Ovary (tissue), 3 donors: ENCODE results near the gene SLC43A2.

Experiments
- EP300 ChIP-seq: sonication (generic); formaldehyde crosslinking; IDR thresholded peaks from one replicate; pipeline ENCODE4 v1.6.1; 2017; ENCODE audit warnings: antibody characterized with exemption
- POLR2A ChIP-seq: fragments of 450-650 bp; IDR thresholded peaks from one replicate; pipeline ENCODE4 v1.6.1; 2017; ENCODE audit warnings: antibody characterized with exemption, mild to moderate bottlenecking, moderate library complexity
- TF ChIP-seq, protein P1 (sequence below), 3 donors: fragments of 450-650 bp in 2 of 3; fragments of 200-600 bp in 1 of 3; IDR thresholded peaks; one replicate each; pipeline versions ENCODE4 v1.5.1 to v1.8.0; 2016 to 2022; ENCODE audit warnings: antibody characterized with exemption in 3 of 3, mild to moderate bottlenecking in 1 of 3
- donor health status: DM: no; HTN: no; CAD: no.

DNA sequence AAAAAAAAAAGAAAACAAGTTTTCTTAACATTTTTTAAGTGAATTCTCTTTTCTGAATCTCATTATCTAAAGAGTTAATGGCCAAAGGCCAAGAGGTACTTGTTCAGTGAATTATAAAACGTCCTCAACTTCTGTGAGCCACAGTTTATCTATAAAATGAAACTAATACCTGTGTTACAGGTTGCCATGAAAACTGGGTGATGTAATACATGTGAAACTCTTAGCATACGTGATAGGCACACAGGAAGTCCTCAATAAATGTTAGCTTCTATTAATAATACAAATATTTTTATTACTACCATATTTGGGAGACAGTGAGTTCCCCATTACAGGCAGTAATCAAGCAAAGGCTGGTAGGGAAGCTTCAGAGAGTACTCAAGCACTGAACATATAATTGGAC, 98.8 kb downstream of the SLC43A2 start:
- TF ChIP-seq, protein P1, sequence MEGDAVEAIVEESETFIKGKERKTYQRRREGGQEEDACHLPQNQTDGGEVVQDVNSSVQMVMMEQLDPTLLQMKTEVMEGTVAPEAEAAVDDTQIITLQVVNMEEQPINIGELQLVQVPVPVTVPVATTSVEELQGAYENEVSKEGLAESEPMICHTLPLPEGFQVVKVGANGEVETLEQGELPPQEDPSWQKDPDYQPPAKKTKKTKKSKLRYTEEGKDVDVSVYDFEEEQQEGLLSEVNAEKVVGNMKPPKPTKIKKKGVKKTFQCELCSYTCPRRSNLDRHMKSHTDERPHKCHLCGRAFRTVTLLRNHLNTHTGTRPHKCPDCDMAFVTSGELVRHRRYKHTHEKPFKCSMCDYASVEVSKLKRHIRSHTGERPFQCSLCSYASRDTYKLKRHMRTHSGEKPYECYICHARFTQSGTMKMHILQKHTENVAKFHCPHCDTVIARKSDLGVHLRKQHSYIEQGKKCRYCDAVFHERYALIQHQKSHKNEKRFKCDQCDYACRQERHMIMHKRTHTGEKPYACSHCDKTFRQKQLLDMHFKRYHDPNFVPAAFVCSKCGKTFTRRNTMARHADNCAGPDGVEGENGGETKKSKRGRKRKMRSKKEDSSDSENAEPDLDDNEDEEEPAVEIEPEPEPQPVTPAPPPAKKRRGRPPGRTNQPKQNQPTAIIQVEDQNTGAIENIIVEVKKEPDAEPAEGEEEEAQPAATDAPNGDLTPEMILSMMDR (IDR thresholded peaks at IDR 0.05), result no peak
- TF ChIP-seq POLR2A, result no peak
- TF ChIP-seq EP300, result no peak
